NCI-H2196 (cell line): ENCODE data around the gene ADPRHL1.

Source experiments
- DNase-seq: peaks from one replicate; lab custom pipeline; 2025; ENCODE audit not compliant: unreplicated experiment; lab: John Stamatoyannopoulos, UW

Gene ADPRHL1

DNA sequence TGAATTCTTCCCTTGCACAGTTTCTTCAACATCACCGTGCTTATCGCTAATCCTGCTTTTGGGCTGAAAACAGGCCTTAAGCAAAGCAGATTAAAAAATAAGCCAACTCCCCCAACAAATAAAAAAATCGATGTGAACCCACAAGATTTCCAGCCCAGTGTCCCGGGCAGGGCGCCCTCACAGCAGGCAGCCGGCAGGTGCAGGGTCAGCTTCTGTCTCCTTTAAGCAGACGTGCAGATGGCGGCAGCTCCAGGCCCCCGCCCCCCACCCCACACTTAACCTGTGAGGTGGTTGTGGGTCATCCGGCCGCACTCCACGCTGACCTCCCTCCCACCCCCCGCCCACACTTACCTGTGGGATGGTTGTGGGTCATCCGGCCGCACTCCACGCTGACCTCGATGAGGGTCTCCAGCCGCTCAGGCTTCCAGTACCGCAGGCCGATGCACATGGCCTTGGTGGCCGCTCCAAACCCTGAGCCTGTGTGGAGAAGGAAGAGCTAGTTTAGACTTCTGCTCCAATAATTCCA lies 19.8 kb downstream of the ADPRHL1 start:
- DNase-seq = no peak

- no peak for DNase-seq
These were observed 20.6 kb downstream of the ADPRHL1 start for GRCh38 chr13:113432506-113433270.

DNA sequence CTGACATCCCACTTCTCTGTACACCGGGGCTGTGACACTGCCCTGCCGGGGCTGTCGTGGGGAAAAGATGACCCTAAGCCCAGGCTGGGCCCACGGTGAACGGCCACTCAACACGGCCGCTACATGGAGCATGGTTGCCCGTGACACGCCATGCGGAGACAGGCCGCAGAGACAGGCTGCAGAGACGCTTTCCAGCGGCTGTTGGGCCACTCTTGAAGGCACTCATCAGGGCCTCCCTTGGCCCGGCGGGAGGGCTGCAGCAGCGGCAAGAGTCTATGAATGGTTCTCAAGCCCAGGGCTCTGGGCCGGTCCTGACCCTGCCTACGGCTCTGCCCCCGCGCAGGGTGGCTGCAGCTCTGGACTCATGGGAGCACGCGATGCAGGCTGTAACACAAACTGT lies 22.1 kb downstream of the ADPRHL1 start:
- no peak for DNase-seq

DNA sequence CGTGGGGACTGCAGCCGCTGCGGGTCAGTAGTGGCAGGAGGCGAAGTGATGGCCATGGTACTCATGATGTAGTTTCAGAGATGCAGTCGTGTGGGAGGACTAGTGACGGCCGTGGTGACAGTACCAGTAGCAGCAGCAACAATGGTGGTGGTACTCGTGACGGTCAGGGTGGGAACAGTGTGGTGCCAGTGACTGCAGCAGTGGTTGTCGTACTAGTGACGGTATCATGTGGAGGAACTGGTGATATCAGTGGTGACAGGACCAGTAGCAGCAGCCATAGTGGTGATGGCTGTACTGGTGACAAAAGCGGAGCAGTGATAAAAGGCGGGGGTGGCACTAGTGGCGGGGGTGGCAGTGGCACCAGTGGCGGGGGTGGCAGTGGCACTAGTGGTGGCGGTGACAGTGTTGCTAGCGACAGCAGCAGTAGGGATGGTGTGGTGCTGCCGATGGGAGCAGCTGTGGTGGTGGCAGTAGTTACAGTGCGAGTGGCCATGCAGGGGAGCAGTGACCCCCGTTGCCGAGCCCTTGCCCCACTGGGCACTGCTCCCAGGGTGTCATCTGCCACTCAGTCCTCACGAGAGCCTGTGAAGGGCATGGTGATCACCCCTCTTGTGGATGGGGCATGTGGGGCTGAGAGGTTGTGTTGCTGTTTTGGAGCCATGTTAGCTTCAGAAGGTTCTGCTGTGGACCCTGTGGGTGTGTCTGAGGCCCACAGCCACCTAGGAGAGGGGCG lies 22.7 kb downstream of the ADPRHL1 start:
- DNase-seq = no peak

DNA sequence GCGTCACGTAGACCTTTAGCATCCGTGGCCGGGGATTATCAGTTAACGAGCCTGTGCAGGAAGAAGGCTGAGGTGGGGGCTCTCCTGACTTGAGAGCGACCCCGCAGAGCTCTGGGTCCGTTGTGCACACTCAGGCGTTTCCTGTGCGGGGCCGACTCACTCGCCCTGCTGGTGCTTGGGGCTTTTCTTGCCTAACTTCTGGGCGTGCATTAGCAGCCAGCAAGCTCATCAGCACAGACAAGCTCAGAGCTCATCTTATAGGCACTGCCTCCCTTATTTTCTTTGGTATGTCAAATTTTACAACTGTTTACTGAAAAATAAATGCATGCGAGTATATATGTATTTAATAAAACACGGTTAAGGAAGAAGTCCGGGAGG lies 23.7 kb downstream of the ADPRHL1 start:
- DNase-seq = no peak

DNA sequence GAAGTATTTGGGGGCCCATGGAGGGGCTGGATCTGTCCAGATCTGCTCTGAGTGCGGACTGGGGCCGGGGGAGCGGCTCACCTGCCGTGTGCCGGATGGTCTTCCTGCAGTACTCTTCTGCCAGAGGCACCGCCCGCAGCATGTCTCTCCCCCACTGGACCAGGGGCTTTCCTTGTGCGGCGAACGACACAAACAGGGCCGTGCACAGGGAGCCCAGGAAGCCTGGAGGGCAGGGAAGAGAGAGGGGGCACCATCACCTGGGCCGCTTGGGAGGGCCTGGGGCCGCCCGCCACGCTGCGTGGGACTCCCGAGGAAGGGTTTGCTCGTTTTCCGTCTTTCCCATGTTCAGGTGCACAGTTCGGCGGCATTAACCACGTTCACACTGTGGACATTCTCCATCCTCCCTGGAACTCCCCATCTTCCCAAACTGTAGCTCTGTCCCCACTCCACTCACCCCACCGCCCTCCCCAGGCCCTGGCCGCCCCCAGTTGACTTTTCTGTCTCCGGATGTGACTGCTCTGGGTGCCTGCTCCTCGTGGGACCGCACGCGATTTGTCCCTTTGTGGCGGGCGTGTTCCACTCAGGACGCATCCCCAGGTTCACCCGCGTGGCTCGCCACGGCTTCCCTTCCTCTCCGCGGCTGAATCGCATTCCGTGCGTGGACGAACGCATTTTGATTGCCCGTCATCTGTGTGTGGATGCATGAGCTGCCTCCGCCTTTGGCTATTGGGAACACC lies 24.2 kb downstream of the ADPRHL1 start:
- DNase-seq = no peak

GRCh38 chr13:113428469-113428865 lies 24.8 kb downstream of the ADPRHL1 start:
- no peak for DNase-seq

DNA sequence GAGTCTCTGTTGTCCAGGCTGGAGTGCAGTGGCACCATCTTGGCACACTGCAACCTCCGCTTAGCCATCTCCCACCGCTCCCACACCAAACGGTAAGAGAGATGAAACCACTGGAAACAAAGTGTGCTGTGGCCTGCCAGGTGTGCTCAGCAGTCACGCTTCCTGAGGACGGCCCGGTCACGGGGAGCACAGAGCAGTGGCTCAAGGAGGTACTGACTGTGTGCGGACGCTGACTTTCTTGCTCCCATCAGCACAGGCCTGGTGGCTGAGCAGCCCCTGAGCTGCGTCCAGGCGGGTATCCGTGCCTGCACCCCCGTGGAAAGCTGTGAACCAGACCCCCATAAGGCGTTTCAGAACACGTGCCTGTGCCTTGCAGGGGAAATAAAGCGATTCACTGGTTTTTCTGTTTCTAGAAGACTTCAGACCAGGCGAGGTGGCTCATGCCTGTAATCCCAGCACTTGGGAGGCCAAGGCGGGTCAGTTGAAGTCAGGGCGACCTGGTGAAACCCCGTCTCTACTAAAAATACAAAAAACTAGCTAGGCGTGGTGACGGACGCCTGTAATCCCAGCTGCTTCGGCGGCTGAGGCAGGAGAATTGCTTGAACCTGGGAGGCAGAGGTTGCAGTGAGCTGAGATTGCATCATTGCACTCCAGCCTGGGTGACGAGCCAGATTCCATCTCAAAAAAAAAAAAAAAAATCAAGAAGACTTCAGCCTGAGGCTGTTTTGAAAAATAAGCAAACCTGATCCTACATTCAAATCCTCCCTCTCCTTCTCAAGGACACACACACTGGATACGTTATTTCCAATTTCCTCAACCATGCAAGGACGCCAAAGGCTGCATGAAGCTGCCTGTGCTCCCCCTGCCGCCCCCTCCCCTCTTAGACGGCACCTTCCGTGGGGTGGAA lies 25.5 kb downstream of the ADPRHL1 start:
- no peak for DNase-seq

DNA sequence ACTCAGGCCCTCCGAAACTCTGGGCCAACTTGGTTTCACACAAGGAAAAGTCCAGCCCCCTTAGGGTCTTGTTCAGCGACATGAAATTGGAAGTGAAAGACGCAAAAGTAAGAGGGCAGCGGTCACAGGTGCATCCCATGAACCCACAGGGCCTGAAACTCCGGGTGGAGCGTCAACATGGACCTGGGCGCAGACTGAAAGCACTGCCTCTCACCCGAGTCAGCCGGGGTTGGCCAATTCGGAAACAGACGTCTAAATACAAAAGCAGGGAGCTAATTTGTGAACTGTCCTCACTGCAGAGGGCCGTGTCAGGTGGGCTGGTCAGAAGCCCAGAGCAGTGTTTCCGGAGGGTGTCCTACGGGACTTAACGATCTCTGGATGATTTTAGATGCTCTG lies 26.7 kb downstream of the ADPRHL1 start:
- no peak for DNase-seq

- DNase-seq = no peak
These were observed 27.2 kb downstream of the ADPRHL1 start for GRCh38 chr13:113425941-113426590.

DNA sequence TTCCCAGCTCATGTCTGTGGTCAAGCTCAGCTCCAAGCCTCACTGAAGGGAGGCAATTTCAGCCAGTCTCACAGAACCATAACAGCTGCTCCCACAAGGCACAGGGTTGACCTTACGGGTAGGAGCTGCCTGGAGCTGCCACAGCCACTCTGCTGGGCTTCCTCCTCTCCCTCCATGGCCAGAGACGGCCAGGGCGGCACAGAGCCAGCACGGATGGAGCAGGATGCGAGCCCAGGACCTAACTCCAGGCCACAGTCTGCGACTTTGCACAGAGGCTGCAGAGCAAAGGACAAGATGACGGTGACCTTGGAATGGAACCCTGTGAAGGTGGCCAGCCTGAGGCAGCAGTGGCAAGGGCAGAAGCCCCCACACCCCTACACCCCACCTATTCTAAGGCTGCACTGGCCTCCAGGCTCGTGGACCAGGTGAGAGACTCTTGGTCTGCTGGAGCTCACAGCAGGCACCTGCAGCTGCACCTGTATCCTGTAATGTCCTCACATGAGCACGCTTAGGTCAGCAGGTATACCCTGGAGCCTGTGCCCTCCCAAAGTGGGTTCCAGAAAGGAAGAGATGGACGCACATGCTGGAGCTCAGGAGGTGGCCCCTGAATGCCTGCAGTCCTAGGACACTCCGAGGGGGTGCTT lies 29.6 kb downstream of the ADPRHL1 start:
- no peak for DNase-seq

DNA sequence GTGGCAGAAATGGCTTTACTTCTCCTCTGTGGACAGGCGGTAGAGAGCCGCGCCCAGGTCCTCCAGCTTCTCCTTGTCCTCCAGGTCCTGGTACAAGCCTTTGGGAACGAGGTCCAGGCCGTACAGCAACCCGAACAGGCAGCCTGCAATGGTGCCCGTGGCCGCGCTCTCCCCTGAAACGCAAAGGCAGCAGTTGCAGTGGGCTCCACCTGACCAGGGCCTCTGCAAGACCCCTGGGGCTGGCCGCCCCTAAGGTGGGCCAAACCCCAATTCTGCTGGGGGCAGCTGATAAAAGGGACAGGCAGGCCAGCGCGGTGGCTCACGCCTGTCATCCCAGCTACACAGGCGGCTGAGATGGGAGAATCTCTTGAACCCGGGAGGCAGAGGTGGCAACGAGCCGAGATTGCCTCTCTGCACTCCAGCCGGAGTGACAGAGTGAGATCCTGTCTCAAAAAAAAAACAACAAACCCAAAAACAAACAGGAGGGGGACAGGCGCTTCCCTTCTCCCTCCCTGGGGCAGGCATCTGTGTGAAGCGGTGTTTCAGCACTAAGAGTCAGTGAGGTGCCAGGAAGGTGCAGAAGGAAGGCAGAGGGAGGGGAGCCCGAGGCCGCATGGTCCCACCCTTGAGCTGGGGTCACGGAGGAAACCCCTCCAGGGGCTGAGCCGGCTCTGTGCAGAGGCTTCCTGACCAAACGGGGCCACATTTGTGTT lies 30.3 kb downstream of the ADPRHL1 start:
- DNase-seq = no peak

GRCh38 chr13:113421673-113422270 lies 31.5 kb downstream of the ADPRHL1 start:
- DNase-seq = no peak

- no peak for DNase-seq
These were observed 32.3 kb downstream of the ADPRHL1 start for GRCh38 chr13:113420833-113421600.

GRCh38 chr13:113420232-113420631 lies 33.1 kb downstream of the ADPRHL1 start:
- DNase-seq = no peak

DNA sequence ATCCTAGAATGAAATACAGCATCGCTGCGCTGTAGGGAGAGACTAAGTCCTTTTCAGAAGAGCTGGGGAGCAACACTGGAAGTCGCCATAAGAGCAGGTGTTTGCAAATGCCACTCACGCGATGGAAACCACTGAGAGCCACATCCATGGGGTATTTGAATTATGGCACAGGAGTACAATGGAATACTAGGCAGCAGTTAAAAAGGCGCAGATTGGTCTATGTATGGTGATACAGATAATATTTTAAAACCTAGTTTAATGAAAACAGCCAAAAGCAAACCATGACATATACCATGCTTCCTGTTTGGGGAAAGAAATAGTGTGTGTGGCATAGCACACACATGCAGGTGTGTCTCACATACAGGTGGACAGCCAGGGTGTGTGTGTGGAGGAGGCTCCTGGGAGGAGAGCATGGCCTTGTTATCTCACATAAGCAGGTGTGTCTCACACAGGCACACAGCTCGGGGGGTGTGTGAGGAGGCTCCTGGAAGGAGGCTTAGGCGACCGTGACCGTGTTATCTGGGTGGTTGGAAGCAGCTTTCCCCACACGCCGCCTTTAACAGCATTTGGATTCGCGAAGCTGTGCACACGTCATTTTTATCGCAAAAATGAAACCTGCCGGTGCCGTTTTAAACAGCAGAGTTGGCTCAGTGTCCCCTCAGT lies 33.6 kb downstream of the ADPRHL1 start:
- no peak for DNase-seq

DNA sequence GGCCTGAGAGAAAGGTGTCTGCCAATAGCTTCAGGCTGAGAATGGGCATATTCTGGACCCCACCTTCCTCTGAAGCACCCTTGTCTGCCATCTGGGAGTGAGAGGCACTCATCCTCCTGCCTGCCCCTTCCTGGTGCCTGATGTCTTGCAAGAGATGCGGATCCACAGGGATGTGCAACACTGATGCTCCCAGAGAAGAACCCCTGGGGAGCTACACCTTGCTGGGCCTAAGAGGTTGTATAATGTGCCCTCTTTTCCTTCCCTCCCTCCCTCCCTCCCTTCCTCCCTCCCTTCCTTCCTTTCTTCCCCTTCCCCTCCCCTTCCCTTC lies 34.6 kb downstream of the ADPRHL1 start:
- DNase-seq = no peak
